GM18858 (cell line): ENCODE measurements around the gene FAM50A.
"Not testable (repeated sequence)": the region's sequence is repeated elsewhere in the genome, so short reads cannot be mapped to it uniquely, and the experiment has no call there.

Experiments used
- ATAC-seq: cut with Tn5 transposase; IDR thresholded peaks from one replicate; pipeline ENCODE4 v1.9.1; 2021; ENCODE audit not compliant: unreplicated experiment

Gene FAM50A

GRCh38 chrX:154481911-154482601, 38.1 kb downstream of the FAM50A start:
- no peak for ATAC-seq

- no peak for ATAC-seq
These were observed 38.8 kb downstream of the FAM50A start for GRCh38 chrX:154482786-154483185.

GRCh38 chrX:154483325-154483724, 39.4 kb downstream of the FAM50A start:
- ATAC-seq: no peak

- no peak for ATAC-seq
These were observed 40.6 kb downstream of the FAM50A start for GRCh38 chrX:154484255-154485149.

- no peak for ATAC-seq
These were observed 41.5 kb downstream of the FAM50A start for GRCh38 chrX:154485150-154486051.

- ATAC-seq: no peak
These were observed 42.1 kb downstream of the FAM50A start for GRCh38 chrX:154486052-154486395.

GRCh38 chrX:154486396-154487207, 42.7 kb downstream of the FAM50A start, which contains the start of gene UBL4A:
TSS of gene UBL4A (minus strand) at chrX:154486615. CDS start at chrX:154486584, 31 bp downstream.
- no peak for ATAC-seq

- no peak for ATAC-seq
These were observed 43.8 kb downstream of the FAM50A start for GRCh38 chrX:154487518-154488290.

GRCh38 chrX:154488336-154489075, 44.6 kb downstream of the FAM50A start:
- no peak for ATAC-seq

GRCh38 chrX:154489182-154489581, 45.2 kb downstream of the FAM50A start:
- no peak for ATAC-seq

GRCh38 chrX:154490021-154490413, 46.1 kb downstream of the FAM50A start:
- ATAC-seq: peak; percentile 4

GRCh38 chrX:154490414-154491083, 46.6 kb downstream of the FAM50A start, which contains the start of gene SLC10A3:
TSS of gene SLC10A3 (minus strand) at chrX:154490629. CDS start at chrX:154488940, 1,689 bp downstream.
- peak; percentile 67 for ATAC-seq

- no peak for ATAC-seq
These were observed 50.8 kb downstream of the FAM50A start for GRCh38 chrX:154494715-154495114.

GRCh38 chrX:154495472-154495922, 51.6 kb downstream of the FAM50A start:
- ATAC-seq: no peak

GRCh38 chrX:154496591-154497137, 52.7 kb downstream of the FAM50A start:
- not testable (repeated sequence) for ATAC-seq
